GM19467 (cell line): ENCODE data around the gene SUN1.
"Not testable (repeated sequence)": the region's sequence is repeated elsewhere in the genome, so short reads cannot be mapped to it uniquely, and the experiment has no call there.

Source experiments
- ATAC-seq: cut with Tn5 transposase; IDR thresholded peaks from one replicate; pipeline ENCODE4 v1.9.1; 2021; ENCODE audit warnings: mild to moderate bottlenecking, moderate library complexity; ENCODE audit not compliant: unreplicated experiment

SUN1 gene

DNA sequence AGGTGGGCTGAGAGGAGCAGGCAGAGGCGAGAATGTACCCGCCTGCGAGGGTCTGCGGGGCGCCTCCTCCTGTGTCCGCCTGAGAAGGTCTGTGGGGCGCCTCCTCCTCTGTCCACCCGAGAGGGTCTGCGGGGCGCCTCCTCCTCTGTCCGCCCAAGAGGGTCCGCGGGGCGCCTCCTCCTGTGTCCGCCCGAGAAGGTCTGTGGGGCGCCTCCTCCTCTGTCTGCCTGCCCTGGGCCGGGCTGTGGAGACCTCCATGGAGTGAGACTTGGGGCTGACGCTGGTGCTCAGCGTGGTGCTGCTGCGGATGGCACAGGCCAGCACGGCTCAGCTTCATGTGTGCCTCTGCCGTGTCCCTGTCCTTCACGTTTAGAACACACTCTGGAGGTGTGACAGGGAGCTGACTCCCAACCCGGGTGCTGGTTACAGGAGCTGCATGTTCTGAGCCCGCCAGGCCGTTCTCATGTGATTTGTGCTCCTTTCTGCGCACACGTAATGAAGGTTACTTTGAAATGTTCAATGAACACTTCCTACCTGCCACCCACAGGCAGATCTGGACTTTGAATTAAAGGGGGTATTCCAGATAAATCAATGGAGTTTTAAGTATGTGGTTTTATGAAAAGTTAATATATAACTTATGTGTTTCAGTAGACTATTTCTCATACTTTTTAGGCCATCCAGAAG, 23.6 kb downstream of the SUN1 start:
- ATAC-seq, result no peak

DNA sequence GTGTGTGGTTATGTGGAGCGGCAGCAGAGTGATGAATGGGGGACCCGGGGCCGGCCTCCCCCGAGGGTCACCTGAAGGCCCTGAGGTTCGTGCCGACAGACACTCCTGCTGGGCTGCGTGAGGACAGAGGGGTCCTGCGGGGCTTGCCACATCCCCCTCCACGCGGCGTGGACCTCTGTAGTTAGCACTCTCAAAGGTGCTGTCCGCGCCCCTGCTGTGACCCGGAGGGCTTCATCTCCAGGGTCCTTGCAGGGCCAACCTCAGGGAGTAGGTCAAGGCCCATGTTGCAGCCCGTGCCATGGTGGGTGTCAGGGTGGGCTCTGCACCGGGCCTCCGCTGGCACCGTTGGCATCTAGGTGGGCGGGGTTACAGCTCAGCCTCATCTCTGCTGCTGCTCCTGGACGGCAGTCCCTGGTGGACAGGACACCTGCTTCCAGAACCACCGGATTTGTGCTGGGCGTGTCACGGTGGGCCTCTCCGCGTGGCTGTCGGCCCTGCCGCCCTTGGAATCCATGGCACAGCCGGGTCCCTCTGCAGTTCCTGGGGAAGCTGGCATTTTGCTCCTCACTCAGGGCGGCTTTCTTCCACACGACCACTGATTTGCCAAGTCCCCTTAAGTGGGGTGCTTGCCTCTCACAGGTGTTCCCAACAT, 24.3 kb downstream of the SUN1 start:
- no peak for ATAC-seq

DNA sequence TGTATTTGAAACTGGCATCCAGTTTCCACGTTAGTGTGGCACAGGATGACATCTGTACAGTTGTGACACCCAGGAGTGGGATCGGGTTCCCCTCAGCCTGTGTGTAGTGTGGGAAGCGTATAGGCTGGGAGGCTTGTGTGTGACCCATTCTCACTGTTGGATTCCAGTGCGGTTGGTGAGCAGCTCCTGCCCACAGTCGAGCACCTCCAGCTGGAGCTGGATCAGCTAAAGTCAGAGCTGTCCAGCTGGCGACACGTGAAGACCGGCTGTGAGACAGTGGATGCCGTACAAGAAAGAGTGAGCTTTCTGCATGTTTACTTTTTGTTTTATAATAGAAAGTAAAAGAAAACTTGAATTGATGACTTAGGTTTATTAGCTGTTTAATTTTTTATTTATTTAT, 25.4 kb downstream of the SUN1 start:
- no peak for ATAC-seq

DNA sequence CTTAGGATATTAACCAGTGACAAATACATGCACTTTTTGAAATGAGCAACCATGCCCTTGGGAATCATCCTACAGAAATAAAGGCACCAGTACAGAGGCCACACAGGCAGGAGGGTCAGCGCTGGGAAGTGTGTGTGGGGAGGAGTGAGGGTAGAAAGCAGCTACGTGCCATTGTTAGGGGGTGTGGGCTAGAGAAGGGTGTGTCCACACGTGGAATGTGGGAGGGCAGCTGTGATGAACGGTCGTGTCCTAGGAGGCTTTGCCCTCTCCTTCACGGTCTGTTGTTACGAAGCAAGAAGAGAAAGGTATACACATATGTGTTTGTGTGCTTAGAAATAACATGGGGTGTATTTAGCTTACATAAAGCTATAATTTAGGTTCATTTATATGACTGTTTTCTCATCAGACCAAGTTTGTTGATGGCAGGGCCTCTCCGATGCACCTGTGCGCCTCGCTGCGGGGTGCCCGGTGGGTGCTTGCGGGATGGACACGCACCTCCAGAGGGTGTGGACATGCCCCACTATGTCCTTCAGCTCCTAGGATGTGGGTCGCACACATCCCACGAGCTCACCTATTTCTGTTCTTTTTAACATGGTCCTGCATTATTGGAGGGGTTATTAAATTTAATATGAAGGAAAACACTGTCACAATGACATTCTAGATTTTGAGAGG, 27.2 kb downstream of the SUN1 start:
- ATAC-seq, result no peak

DNA sequence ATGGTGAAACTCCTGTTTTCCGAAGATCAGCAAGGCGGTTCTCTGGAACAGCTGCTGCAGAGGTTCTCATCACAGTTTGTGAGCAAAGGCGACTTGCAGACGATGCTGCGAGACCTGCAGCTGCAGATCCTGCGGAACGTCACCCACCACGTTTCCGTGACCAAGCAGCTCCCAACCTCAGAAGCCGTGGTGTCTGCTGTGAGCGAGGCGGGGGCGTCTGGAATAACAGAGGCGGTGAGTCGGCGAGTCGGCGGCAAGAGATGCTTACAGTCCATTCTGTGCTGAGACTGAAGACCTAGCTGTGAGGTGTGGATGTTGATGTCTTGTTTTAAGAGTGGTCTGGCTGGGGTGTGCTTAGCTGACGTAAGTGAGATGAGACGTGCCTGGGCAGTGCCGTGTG, 27.9 kb downstream of the SUN1 start:
- no peak for ATAC-seq

DNA sequence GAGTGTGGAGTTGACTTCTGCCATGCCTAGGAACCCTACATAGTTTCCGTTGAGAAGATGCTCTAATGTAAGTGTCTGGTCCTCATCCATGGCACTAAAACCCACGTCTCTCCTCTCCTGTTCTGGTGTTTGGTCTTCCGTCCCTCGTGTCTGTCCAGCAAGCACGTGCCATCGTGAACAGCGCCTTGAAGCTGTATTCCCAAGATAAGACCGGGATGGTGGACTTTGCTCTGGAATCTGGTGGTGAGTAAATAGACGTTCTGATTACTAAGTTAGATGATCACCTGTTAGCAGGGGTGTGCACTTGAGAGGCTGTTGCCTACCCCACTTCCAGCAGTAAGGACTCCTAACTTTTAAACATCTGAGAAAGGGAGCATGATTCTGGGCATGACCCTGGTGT, 28.9 kb downstream of the SUN1 start:
- ATAC-seq, result no peak

DNA sequence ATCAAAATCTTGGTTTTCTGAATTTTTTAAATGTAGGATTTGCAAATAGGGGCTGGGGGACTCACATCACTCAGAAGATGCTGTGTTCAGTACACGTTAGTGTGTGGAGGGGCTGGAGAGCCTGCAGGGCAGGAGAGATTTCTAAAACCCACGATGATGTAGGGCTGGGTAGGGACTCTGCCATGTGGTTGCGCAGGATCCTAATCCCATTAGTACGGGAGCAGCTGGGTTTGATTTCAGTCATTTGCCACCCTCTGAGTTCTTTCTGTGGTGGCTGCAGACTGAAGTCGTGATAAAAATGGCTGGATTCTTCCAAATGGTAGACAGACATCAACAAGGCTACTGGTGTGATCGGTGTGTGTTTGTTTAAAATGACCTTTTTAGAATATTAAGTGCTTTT, 29.9 kb downstream of the SUN1 start:
- no peak for ATAC-seq

DNA sequence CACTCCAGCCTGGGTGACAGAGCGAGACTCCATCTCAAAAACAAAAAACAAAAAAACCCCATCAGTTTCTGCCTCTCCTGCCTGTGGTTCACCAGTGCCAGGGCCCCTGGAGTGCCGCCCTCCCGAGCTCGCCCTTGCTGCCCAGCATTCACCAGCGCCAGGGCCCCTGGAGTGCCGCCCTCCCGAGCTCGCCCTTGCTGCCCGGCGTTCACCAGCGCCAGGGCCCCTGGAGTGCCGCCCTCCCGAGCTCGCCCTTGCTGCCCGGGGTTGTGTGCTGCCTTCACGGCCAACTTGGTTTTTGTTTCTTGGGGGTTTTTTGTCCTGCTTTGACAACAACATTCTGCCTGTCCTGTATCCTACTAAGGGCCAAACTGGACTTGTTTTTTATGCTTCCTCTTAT, 30.8 kb downstream of the SUN1 start:
- ATAC-seq, result no peak

DNA sequence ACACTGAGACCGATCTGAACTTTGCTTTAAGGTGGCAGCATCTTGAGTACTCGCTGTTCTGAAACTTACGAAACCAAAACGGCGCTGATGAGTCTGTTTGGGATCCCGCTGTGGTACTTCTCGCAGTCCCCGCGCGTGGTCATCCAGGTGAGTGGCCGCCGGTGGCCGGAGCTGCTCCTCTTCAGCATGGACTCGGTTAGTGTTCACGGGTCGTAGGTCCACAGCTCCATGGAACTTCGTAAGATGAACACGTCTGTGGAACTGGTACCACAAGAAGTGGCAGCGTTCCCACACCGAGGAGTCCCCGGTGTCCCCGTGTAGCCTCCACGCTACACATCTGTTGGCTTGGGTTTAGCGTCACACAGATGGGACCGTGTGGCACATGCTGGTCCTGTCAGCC, 33.6 kb downstream of the SUN1 start:
- ATAC-seq, result no peak

DNA sequence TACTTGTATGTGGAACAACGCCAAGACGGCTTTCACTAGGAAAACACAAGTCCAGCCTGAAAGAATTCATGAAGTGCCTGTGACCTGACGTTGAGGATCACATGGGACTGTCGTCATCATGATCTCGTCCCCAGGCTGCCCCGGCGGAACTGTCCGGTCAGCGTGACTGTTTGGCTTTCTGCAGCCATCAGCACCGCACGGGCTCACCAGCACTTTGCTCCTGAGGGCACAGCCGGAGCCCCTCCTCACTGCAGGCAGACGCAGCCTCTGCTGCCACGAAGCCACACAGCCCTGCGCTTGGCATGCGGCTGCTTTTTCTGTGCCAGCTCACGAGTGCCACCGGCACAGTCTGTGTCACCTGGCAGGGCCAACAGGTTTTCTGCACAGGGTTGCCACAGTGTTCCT, 34.7 kb downstream of the SUN1 start:
- ATAC-seq, result no peak

DNA sequence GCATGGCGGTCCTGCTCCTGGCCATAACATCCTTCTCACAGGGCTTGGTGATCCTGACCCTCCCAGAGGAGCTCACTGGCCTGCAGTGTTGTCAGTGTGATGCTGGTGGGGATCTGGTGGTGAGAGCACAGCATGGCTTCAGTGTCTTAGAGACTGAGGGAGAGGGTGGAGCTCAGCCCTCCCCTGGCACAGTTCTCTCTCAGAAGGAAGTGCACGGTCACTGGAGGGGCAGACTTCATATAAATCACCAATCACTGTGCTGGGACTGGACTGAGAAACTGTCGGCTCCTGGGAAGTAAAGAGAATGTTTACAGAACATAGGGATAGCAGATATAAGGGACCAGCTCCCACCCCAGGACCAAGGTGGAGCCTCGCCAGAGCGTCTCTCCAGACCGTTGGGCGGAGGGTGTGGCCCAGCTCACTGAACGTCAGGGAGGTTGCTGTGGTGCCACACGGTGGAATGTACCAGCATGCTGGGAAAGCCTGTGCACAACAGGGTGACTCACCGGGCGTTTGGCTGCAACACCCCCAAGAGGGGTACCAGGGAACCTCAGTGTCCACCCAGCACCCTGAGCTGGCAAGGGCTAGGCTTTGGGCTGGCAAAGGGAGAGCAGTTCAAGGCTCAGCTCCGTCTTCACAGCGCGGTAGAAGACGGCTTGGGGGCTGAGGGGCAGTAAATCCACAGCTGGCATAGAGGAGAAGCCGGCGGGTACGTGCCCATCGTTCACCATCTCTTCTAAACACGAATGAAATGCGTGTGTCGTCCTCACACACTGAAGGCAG, 35.3 kb downstream of the SUN1 start:
- ATAC-seq, result no peak

DNA sequence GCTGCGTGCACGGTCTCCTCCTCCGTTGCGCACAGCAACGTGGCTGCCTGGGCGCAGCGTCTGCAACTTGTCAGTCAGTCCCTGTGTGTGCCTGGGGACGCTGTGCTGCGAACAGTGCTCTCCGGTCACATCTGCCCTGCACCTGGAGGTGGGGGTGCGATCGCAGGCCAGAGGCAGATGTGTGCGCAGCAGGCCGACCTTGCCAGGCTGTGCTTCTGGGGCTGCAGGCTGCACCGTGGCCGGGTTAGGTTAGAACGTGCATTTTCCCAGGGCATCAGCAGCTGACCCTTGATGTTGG, 35.9 kb downstream of the SUN1 start:
- ATAC-seq, result no peak

DNA sequence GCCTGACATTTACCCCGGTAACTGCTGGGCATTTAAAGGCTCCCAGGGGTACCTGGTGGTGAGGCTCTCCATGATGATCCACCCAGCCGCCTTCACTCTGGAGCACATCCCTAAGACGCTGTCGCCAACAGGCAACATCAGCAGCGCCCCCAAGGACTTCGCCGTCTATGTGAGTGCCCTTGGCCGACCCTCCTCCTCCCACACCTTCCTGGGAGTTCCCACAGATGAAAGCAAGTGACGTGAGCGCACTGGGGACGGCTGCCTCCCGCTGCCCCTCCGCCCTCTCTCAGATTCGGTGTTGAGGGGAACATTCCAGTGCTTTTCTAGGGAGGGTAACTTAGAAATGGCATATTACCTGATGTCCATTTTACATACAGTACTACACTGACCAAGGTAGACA, 37.1 kb downstream of the SUN1 start:
- ATAC-seq, result no peak

DNA sequence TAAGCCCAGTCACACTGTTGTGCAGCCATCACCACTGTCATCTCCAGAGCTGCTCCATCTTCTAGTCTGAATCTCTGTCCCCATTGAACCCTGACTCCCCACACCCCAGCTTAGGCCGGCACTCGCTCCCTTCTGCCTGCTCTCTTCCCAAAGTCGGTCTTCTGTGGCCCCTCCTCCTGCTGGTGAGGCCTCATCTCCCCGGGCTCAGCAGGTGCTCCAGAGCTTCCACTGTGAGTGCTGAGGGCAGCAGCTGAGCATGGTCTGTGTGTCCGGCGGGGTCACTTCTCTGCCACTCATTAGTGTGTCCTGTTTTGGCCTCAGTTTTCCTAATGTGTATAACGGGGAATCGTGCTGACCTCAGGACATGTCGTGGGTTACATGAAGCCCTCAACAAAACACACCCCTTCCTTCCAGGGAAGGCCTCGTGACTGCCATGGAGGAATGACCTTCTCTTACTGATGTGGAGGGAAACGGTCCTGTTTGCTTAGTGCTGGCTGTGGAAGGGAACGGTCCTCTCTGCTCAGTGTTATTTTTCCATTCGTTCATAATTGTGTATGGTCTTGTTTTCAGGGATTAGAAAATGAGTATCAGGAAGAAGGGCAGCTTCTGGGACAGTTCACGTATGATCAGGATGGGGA, 39.7 kb downstream of the SUN1 start:
- no peak for ATAC-seq

DNA sequence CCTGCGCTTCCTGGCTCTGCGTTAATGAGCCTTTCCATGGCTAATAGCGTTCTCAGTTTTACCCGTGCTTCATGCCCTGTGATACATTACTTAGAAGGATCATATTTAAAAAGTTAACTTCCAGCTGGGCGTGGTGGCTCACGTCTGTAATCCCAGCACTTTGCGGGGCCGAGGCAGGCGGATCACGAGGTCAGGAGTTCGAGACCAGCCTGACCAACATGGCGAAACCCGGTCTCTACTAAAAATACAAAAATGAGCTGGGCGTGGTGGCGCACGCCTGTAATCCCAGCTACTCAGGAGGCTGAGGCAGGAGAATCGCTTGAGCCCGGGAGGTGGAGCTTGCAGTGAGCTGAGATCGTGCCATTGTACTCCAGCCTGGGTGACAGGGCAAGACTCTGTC, 40.4 kb downstream of the SUN1 start:
- ATAC-seq, result not testable (repeated sequence)

DNA sequence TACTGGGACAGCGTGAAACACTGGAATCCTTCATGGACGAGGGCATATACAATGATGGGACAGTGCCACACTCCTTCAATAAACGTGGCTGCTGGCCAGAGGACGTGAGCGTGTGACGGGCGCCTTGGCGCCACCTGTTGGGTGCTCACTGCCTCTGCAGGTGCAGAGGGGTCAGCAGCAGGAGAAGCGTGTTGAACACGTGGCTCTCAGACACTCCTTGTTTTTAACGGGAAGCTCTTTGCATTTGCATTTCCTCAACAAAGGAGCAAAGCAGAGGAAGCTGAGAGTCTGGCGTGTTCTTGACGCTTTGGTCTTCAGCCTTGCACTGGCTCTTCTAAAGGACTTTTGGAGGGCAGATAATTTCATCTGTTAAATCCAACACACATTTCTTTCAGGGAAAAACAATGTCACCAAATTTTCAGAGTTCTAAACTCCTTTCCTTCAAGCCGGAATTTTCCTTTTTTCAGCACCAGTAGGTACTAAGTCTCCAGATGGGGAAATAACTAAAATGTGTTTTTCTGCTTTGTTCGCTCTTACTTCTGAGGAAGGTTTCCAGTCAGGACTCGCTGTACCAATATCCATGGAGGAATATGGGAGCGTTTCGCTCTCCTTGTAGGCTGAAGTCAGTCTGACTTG, 41.2 kb downstream of the SUN1 start:
- ATAC-seq, result no peak

DNA sequence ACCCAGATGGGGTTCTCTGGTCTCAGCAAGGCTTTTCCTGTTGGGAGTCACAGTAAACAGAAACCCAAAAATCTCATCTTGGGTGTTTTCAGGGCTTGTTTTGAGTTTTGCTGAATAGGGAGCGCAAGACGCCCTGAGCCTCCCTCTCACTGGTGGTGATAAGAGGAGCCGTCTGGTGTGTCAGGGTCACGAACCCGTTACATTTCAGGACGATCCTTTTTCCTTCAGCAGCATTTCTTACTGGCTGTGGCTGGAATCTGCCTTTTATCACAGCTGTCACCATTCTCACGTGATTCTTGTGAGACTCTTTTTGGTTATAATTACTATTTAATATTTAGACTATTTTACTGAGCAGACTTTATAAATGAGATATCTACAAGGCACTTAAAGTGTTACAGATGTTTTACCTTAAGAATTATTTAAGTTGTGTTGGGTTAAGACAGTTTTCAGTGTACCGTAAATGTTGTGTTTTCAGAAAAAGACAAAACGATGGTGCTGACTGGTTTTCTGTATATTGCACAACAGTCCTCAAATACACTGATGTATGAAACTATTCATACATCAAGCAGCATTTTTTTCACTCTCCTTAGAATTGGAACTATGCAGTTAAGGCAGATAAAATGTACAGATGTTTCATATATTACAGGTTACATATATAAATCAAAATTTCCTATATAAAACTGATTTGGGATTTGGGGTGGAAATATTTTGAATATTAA, 41.9 kb downstream of the SUN1 start:
- ATAC-seq, result no peak

DNA sequence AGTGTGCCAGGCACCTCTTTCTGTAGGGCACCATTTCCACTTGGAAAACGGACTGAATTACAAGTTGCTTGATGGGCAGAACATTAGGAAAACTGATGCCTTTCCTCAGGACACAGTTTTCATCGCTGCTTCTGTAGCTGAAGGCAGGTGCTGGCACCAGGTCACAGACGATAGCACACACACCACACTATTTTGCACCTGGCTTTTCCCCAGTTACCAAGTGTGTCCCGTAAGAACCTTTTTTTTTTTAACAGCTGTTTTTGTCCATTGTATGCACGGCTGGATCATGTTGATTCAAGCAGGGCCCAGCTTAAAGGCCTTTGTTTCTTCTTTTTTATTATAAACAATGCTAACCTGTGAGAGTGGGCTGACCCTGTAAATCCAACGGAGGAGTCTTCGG, 42.8 kb downstream of the SUN1 start:
- ATAC-seq, result no peak

DNA sequence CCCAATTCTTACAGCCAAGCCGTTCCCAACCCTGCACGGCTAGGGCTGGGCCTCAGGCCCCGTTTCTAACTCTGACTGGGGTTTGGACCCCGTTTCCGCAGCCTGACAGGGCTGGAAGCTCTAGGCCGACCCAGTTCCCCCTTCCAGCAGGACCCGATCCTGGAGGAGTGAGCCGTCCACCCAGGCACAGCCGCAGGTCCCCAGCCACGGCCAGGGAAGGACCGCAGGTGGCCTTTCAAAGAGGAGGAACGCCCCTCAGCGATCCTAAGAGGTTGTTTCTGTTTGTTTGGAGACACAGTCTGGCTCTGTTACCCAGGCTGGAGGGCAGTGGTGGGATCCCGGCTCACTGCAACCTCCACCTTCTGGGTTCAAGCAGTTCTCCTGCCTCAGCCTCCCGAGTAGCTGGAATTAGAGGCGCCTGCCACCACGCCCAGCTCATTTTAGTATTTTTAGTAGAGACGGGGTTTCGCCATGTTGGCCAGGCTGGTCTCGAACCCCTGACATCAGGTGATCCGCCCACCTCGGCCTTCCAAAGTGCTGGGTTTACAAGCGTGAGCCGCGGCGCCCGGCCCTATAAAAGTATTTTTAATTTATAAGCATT, 43.3 kb downstream of the SUN1 start:
- ATAC-seq, result no peak
